ENCODE results near the gene ERC2.

The ERC2 gene

DNA sequence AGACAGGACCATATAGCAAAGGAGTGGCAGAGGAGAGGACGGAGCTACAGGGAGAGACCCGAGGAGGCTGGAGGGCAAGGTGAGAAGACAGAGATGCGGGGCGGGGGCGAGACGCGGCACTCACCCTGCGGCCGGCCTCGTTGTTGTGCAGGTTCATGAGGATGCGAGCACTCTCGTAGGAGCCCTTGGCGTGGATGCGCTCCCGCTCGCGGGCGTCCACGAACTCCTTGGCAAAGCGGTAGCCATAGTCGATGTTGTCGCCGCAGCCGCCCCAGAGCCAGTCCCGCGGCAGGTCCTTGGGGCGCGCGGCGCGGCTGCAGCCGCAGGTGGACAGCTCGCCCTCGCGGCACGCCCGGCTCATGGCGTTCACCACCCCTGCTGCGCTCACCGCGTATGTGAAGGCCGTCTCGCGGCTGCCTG is 994.0 kb downstream of the ERC2 start:
- no peak for DNase-seq (ENCODE audit: low spot score)

GRCh38 chr3:55473788-55474187 is 994.5 kb downstream of the ERC2 start:
- DNase-seq (ENCODE audit: low spot score) = no peak

- no peak for DNase-seq (ENCODE audit: low spot score)
These were observed 996.6 kb downstream of the ERC2 start for GRCh38 chr3:55471522-55472280.

- DNase-seq (ENCODE audit: low spot score) = no peak
These were observed 997.2 kb downstream of the ERC2 start for GRCh38 chr3:55471084-55471483.

DNA sequence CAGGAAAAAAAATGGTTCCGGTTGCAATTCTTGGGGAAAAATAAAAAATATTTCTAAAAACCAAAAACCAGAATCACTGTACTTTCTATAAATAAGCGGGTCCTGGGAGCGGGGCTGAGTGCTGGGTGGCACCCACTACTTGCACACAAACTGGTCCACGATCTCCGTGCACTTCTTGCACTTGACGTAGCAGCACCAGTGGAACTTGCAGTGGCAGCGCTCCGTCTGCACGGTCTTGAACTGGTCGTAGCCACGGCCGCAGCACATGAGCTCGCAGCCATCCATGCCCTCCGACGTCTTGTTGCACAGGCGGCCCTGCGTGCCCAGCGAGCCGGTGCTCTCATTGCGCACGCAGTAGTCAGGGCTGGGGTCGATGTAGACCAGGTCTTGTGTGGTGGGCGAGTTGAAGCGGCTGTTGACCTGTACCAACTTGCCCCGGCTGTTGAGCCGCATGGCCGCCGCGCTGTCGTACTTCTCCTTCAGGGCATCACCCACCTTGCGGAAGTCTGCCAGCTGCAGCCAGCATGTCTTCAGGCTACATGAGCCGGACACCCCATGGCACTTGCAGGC is 998.2 kb downstream of the ERC2 start:
- DNase-seq (ENCODE audit: low spot score) = no peak

- DNase-seq (ENCODE audit: low spot score) = no peak
These were observed 1000.0 kb downstream of the ERC2 start for GRCh38 chr3:55468251-55468650.

DNA sequence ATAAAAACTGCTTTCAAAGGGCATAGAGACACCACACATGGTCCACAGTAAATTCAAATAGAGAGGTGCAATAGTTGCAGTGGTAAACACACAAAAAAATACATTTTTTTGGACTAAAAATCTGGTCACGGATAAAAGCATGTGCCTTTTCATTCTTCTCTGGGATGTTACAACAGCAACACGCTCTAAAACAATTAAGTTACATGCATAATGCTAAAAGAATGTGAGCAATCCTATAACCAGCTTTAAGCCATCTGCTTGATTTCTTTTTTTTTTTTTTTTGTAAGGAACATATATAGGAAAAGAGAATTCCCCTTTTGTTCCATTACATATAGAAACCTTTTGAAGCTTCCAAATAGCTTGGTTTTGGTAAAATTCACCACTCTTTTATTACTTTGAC is 1001.2 kb downstream of the ERC2 start:
- no peak for DNase-seq (ENCODE audit: low spot score)

DNA sequence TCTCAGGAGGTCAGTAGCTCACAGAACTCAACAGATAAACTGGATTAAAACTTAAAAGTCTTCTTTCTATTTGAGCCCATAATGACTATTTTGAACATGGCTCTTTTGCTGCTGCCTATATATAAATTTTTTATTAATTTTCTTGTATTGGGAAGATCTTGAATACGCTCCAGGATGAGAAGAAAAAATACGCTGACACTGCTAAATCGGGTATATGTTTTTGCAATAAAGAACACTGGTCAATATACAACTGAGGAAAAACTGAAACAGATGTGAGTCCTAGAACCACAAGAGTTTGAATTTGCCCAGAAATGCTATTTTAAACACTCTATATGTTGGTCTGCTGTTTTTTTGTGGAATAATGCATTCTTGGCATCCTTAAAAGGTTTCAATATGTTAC is 1001.7 kb downstream of the ERC2 start:
- no peak for DNase-seq (ENCODE audit: low spot score)

DNA sequence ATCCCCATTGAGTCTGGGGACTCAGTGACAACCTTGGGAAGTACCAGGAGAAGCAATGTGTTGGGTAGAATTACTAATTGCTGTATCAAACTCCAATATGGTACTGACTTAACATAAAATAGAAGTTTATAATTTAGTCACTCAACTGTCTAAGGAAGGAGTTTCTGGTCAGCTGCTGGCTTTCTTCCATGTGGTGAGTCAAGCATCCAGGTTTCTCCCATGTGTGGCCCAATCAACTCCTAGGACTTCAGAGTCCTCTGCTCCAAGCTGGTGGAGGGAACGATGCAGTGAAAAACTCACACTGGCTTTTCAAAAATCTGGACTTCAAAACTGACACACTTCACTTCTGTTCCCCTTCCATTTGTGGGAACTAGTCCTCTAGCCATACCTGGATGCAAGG is 1006.4 kb downstream of the ERC2 start:
- no peak for DNase-seq (ENCODE audit: low spot score)

GRCh38 chr3:55459838-55460237 is 1008.4 kb downstream of the ERC2 start:
- no peak for DNase-seq (ENCODE audit: low spot score)

Measured in cerebellar cortex (tissue), 1 donor.